Measurements from ENCODE around the gene PTPRA.

GRCh38 chr20:3040086-3040485, 166.8 kb downstream of the PTPRA start:
- TF ChIP-seq CTCF (IDR thresholded peaks at IDR 0.05; ENCODE audit: low read depth, low read length, missing input control) (no peak), MAX (IDR thresholded peaks at IDR 0.05) (no peak), EGR1 (IDR thresholded peaks at IDR 0.05; ENCODE audit: low read depth in 2 of 2) (no peak), TAF1 (conservative IDR thresholded peaks at IDR 0.05) (no peak), JUND (IDR thresholded peaks at IDR 0.05) (no peak), RAD21 (IDR thresholded peaks at IDR 0.05) (no peak), YY1 (IDR thresholded peaks at IDR 0.05) (no peak), GABPA (IDR thresholded peaks at IDR 0.05 in 1 of 2, conservative IDR thresholded peaks at IDR 0.05 in 1 of 2) (no peak), REST (IDR thresholded peaks at IDR 0.05) (no peak), RXRA (IDR thresholded peaks at IDR 0.05) (no peak), FOXA1 (IDR thresholded peaks at IDR 0.05) (no peak)
